HepG2 (cell line): ENCODE results near the gene MRPL37. TPM values are rescaled to one million over a fixed set of nuclear protein-coding genes. Genes with fewer than 3 reads are reported as not detected.

Experiments
- ATAC-seq: fragments of 200-7000 bp; cut with Tn5 transposase; 3 replicates; pipeline ENCODE4 v1.9.1; 2020; ENCODE audit warnings: mild to moderate bottlenecking, moderate library complexity
- BruUV-seq: library from RNA; stranded (reverse); fragments of 400-500 nt; replicated peaks from 2 replicates; lab custom pipeline; 2021; lab: Mats Ljungman, UMichigan
- CTCF ChIA-PET: fragments of 300-600 bp; formaldehyde crosslinking; extraction: SDS; loops from one replicate; lab custom pipeline; 2021; ENCODE audit warnings: low total read pairs, inconsistent platforms, low intra/inter-chr PET ratio; lab: Yijun Ruan, JAX
- POLR2A ChIA-PET: fragments of 350-600 bp; sonication (Branson Sonifier 250); formaldehyde crosslinking; loops from one replicate; lab custom pipeline; 2020; ENCODE audit warnings: antibody characterized with exemption, inconsistent platforms; lab: Yijun Ruan, JAX
- DNase-seq: peaks from one replicate; pipeline ENCODE4 v3.0.0-alpha.2; 2015; ENCODE audit warnings: low spot score
- FAIRE-seq: peaks from 3 replicates; lab custom pipeline; 2011; peaks lifted over from hg19 to GRCh38; lab: Jason Lieb, UNC
- H2AFZ ChIP-seq: one replicate; pipeline ENCODE4 v1.6.1; 2011; ENCODE audit warnings: low read length, inconsistent platforms
- H3K27ac ChIP-seq: fragments of 300-600 bp; 3 replicates; pipeline ENCODE4 v1.8.0; 2011; ENCODE audit warnings: mixed run types, mild to moderate bottlenecking, mixed read lengths, low read length, inconsistent platforms; ENCODE audit not compliant: insufficient read depth; ENCODE audit errors: extremely low read length
- H3K27me3 ChIP-seq, 2 experiments: fragments of 200-600 bp in 1 of 2; 2 replicates in 1 of 2; 3 replicates in 1 of 2; pipeline versions ENCODE4 v1.6.0 to v1.8.0; 2011; ENCODE audit warnings: low read length in 2 of 2, mild to moderate bottlenecking in 2 of 2, moderate library complexity in 2 of 2, inconsistent platforms in 1 of 2; ENCODE audit not compliant: insufficient read depth in 2 of 2, control insufficient read depth in 1 of 2
- H3K36me3 ChIP-seq, 2 experiments: fragments of 200-600 bp in 1 of 2; replicated peaks in 1 of 2; 2 replicates in 1 of 2; 3 replicates in 1 of 2; pipeline versions ENCODE4 v1.5.1 to v1.8.0; 2011; ENCODE audit warnings: low read length in 2 of 2, inconsistent platforms in 1 of 2; ENCODE audit not compliant: insufficient read depth in 2 of 2, control insufficient read depth in 1 of 2
- H3K4me1 ChIP-seq: 2 replicates; pipeline ENCODE4 v1.5.1; 2012; ENCODE audit warnings: low read length, inconsistent platforms; ENCODE audit not compliant: insufficient read depth
- H3K4me2 ChIP-seq: 2 replicates; pipeline ENCODE4 v1.6.0; 2011; ENCODE audit warnings: low read depth, low read length, inconsistent platforms
- H3K4me3 ChIP-seq, 3 experiments: fragments of 200-600 bp in 1 of 3; sonication (generic), shearing (Covaris generic) in 1 of 3; replicated peaks in 1 of 3; 2 replicates each; pipeline ENCODE4 v1.5.1; 2011 to 2016; ENCODE audit warnings: low read length in 3 of 3, inconsistent platforms in 2 of 3, low read depth in 2 of 3, mild to moderate bottlenecking in 2 of 3, control low read depth in 1 of 3, mixed read lengths in 1 of 3; ENCODE audit not compliant: insufficient read depth in 1 of 3
- H3K79me2 ChIP-seq: one replicate; pipeline ENCODE4 v1.6.1; 2011; ENCODE audit warnings: low read length, inconsistent platforms; ENCODE audit not compliant: insufficient read depth
- H3K9ac ChIP-seq: 2 replicates; pipeline ENCODE4 v1.6.0; 2011; ENCODE audit warnings: mild to moderate bottlenecking, low read depth, low read length, inconsistent platforms; ENCODE audit not compliant: insufficient read depth
- H3K9me3 ChIP-seq: 2 replicates; pipeline ENCODE4 v1.5.1; 2012; ENCODE audit warnings: mild to moderate bottlenecking, low read length
- H4K20me1 ChIP-seq: 2 replicates; pipeline ENCODE4 v1.6.0; 2011; ENCODE audit warnings: inconsistent platforms, mild to moderate bottlenecking, low read length, moderate library complexity; ENCODE audit not compliant: insufficient read depth
- ATAD3A ChIP-seq: sonication (generic); formaldehyde crosslinking; IDR thresholded peaks from 2 replicates; pipeline ENCODE4 v1.4.0; 2020; ENCODE audit warnings: missing genetic modification reagents
- EEA1 ChIP-seq: sonication (generic); formaldehyde crosslinking; IDR thresholded peaks from 2 replicates; pipeline ENCODE4 v1.5.1; 2020; ENCODE audit warnings: mild to moderate bottlenecking, missing genetic modification reagents, borderline replicate concordance
- GATAD1 ChIP-seq: IDR thresholded peaks from 2 replicates; pipeline ENCODE4 v1.6.1; 2016; ENCODE audit warnings: missing genetic modification reagents, missing compliant biosample characterization
- MIER3 ChIP-seq: IDR thresholded peaks from 2 replicates; pipeline ENCODE4 v1.6.1; 2016; ENCODE audit warnings: missing compliant biosample characterization, borderline replicate concordance
- NBN ChIP-seq: fragments of 450-650 bp; conservative IDR thresholded peaks from 2 replicates; pipeline ENCODE4 v1.6.1; 2017
- PLRG1 ChIP-seq: fragments of 450-650 bp; conservative IDR thresholded peaks from 2 replicates; pipeline ENCODE4 v1.6.1; 2016
- SAP130 ChIP-seq: IDR thresholded peaks from 2 replicates; pipeline ENCODE4 v1.6.1; 2016; ENCODE audit warnings: low read depth
- TOPORS ChIP-seq: sonication (generic); formaldehyde crosslinking; IDR thresholded peaks from 2 replicates; pipeline ENCODE4 v1.8.0; 2023; ENCODE audit warnings: mild to moderate bottlenecking, missing genetic modification reagents
- ZNF124 ChIP-seq: sonication (generic); formaldehyde crosslinking; IDR thresholded peaks from 2 replicates; pipeline ENCODE4 v1.4.0; 2020; ENCODE audit warnings: missing genetic modification reagents
- ZNF331 ChIP-seq: sonication (generic); formaldehyde crosslinking; IDR thresholded peaks from 2 replicates; pipeline ENCODE4 v1.4.0; 2020; ENCODE audit warnings: missing genetic modification reagents
- ZNF451 ChIP-seq: sonication (generic); formaldehyde crosslinking; IDR thresholded peaks from 2 replicates; pipeline ENCODE4 v1.5.0; 2020; ENCODE audit warnings: mild to moderate bottlenecking, missing genetic modification reagents
- ZNF484 ChIP-seq: sonication (generic); formaldehyde crosslinking; IDR thresholded peaks from 2 replicates; pipeline ENCODE4 v1.5.1; 2020; ENCODE audit warnings: mild to moderate bottlenecking, low read depth, missing genetic modification reagents, borderline replicate concordance
- ZSCAN20 ChIP-seq: sonication (generic); formaldehyde crosslinking; IDR thresholded peaks from 2 replicates; pipeline ENCODE4 v1.4.0; 2020; ENCODE audit warnings: missing genetic modification reagents, mild to moderate bottlenecking, borderline replicate concordance
- WGBS: methylation state at CpG from one replicate; pipeline ENCODE4 v1.1.6; 2017; ENCODE audit warnings: low lambda C conversion rate; 5-methylcytosine and 5-hydroxymethylcytosine counted together
- in situ Hi-C: cut with HindIII; loops from 2 replicates; pipeline ENCODE4 v1.10.0; 2017; ENCODE audit warnings: low pct_unique_long_range_greater_than_20kb; ENCODE audit not compliant: extremely low pct_ligation_motif_present
- intact Hi-C: fragments of 100-400 bp; cut with micrococcal nuclease; formaldehyde crosslinking; loops from one replicate; pipeline ENCODE4 v1.10.0; 2022; ENCODE audit not compliant: unreplicated experiment
- polyA plus RNA-seq, 8 experiments: library from polyadenylated mRNA; depleted of rRNA in 3 of 8; stranded (reverse) in 7 of 8; unstranded in 1 of 8; fragments of >200 nt; fragmentation: Illumina TruSeq in 4 of 8; extraction: Trizol in 4 of 8; gene quantifications; 2 replicates each; pipeline versions ENCODE4 v1.2.1 to v1.2.3, GENCODE V29; 2011 to 2016; ENCODE audit warnings: low read depth in 4 of 8, missing spikeins in 1 of 8, mixed read lengths in 1 of 8; ENCODE audit not compliant: insufficient read depth in 1 of 8
- total RNA-seq, 5 experiments: library from RNA; depleted of rRNA; stranded (reverse); fragments of >200 nt; fragmentation: Illumina TruSeq; extraction: Trizol; gene quantifications; 2 replicates each; pipeline ENCODE4 v1.2.3, GENCODE V29; 2016; ENCODE audit warnings: low read depth in 1 of 5
- TF ChIP-seq, protein P1 (sequence below): sonication (generic); formaldehyde crosslinking; IDR thresholded peaks from 2 replicates; pipeline ENCODE4 v1.9.0; 2022; ENCODE audit warnings: low read depth, missing genetic modification reagents
- TF ChIP-seq, protein P2 (sequence below), 2 experiments: fragments of 450-650 bp in 1 of 2; sonication (generic) in 1 of 2; formaldehyde crosslinking; IDR thresholded peaks; 2 replicates each; pipeline versions ENCODE4 v1.5.0 to v1.8.0; 2020 to 2022; ENCODE audit warnings: mild to moderate bottlenecking in 1 of 2, missing genetic modification reagents in 1 of 2
- TF ChIP-seq, protein P3 (sequence below): sonication (generic); formaldehyde crosslinking; IDR thresholded peaks from 2 replicates; pipeline ENCODE4 v1.8.0; 2022; ENCODE audit warnings: missing genetic modification reagents, mild to moderate bottlenecking, borderline replicate concordance
- TF ChIP-seq, protein P4 (sequence below): sonication (generic); formaldehyde crosslinking; IDR thresholded peaks from 2 replicates; pipeline ENCODE4 v1.4.0; 2020; ENCODE audit warnings: missing genetic modification reagents, borderline replicate concordance

The MRPL37 gene
- total and polyA plus RNA-seq, 2 of the 13 experiments (the other 11 are each of a cell fraction or from before 2014, with no cell fraction given) = 31.7 to 127 TPM

DNA sequence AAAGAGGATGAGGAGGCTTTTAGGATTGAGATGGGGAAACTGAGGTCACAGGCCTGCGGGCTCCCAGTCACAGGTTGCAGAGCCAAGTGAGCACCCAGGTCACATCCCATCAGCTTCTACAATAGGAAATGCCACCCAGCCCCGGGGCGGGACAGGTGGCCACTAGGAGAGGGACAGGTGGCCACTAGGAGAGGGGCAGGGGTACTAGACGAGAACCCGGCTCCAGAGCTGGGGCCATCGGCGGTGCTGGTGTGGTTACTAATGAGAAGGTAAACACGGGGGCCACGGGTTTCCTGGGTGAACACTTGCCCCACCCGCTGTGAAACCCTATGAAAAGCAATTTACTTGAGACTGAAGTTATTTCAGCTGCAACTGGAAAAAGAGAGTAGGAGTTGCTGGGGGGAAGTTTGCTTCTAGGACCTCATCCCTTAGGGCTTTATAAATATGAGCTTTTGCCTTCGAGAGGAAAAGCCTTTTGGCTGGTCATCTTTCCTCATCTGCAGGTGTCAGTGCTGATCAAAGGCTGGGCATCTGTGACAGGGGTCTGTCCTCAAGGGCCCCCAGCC is 52.5 kb downstream of the MRPL37 start:
- BruUV-seq = no TSS peak
- H3K4me2 ChIP-seq = no peak overlapping the region
- intact Hi-C loops = no loop called here
- no peak for TF ChIP-seq TOPORS
- no peak for TF ChIP-seq ATAD3A
- TF ChIP-seq, protein P1, sequence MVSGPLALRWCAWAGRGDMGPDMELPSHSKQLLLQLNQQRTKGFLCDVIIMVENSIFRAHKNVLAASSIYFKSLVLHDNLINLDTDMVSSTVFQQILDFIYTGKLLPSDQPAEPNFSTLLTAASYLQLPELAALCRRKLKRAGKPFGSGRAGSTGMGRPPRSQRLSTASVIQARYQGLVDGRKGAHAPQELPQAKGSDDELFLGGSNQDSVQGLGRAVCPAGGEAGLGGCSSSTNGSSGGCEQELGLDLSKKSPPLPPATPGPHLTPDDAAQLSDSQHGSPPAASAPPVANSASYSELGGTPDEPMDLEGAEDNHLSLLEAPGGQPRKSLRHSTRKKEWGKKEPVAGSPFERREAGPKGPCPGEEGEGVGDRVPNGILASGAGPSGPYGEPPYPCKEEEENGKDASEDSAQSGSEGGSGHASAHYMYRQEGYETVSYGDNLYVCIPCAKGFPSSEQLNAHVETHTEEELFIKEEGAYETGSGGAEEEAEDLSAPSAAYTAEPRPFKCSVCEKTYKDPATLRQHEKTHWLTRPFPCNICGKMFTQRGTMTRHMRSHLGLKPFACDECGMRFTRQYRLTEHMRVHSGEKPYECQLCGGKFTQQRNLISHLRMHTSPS (CRISPR knock-in tag) = no peak
- TF ChIP-seq, protein P2, sequence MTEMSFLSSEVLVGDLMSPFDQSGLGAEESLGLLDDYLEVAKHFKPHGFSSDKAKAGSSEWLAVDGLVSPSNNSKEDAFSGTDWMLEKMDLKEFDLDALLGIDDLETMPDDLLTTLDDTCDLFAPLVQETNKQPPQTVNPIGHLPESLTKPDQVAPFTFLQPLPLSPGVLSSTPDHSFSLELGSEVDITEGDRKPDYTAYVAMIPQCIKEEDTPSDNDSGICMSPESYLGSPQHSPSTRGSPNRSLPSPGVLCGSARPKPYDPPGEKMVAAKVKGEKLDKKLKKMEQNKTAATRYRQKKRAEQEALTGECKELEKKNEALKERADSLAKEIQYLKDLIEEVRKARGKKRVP (CRISPR knock-in tag; IDR thresholded peaks at IDR 0.05) = no peak
- TF ChIP-seq ZNF484 (CRISPR knock-in tag) = no peak
- no peak for TF ChIP-seq MIER3 (CRISPR knock-in tag)
- TF ChIP-seq EEA1 (CRISPR knock-in tag) = no peak
- no peak for TF ChIP-seq ZNF451 (CRISPR knock-in tag)
- no peak for TF ChIP-seq PLRG1
- TF ChIP-seq ZNF124 (CRISPR knock-in tag) = no peak
- TF ChIP-seq NBN = no peak
- TF ChIP-seq SAP130 (CRISPR knock-in tag) = no peak
- TF ChIP-seq, protein P3, sequence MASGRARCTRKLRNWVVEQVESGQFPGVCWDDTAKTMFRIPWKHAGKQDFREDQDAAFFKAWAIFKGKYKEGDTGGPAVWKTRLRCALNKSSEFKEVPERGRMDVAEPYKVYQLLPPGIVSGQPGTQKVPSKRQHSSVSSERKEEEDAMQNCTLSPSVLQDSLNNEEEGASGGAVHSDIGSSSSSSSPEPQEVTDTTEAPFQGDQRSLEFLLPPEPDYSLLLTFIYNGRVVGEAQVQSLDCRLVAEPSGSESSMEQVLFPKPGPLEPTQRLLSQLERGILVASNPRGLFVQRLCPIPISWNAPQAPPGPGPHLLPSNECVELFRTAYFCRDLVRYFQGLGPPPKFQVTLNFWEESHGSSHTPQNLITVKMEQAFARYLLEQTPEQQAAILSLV (CRISPR knock-in tag) = no peak
- TF ChIP-seq ZSCAN20 (CRISPR knock-in tag) = no peak
- TF ChIP-seq, protein P4, sequence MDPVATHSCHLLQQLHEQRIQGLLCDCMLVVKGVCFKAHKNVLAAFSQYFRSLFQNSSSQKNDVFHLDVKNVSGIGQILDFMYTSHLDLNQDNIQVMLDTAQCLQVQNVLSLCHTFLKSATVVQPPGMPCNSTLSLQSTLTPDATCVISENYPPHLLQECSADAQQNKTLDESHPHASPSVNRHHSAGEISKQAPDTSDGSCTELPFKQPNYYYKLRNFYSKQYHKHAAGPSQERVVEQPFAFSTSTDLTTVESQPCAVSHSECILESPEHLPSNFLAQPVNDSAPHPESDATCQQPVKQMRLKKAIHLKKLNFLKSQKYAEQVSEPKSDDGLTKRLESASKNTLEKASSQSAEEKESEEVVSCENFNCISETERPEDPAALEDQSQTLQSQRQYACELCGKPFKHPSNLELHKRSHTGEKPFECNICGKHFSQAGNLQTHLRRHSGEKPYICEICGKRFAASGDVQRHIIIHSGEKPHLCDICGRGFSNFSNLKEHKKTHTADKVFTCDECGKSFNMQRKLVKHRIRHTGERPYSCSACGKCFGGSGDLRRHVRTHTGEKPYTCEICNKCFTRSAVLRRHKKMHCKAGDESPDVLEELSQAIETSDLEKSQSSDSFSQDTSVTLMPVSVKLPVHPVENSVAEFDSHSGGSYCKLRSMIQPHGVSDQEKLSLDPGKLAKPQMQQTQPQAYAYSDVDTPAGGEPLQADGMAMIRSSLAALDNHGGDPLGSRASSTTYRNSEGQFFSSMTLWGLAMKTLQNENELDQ (CRISPR knock-in tag) = no peak
- TF ChIP-seq GATAD1 (CRISPR knock-in tag) = no peak
- no peak for TF ChIP-seq ZNF331 (CRISPR knock-in tag)

More for the DNA sequence above, 52.5 kb downstream of the MRPL37 start:
- Histone ChIP-seq H3K79me2 (no peaks in the 10 kb centered on the region), H3K4me1 (peaks cover 11% of the 10 kb centered on the region), H4K20me1 (no peaks in the 10 kb centered on the region), H3K27ac (no peak overlapping the region), H3K4me3 (no peak overlapping the region), H3K27me3 (no peaks in the 10 kb centered on the region), H2AFZ (no peak overlapping the region), H3K36me3 (peaks cover 11% of the 10 kb centered on the region in 2 experiments; a peak in 4 of 5 replicates), H3K9me3 (no peaks in the 10 kb centered on the region), H3K9ac (no peak overlapping the region)
- WGBS = 89% methylated on average over 11 of the region's 11 CpGs
- FAIRE-seq (no peak), ATAC-seq (no peak), DNase-seq (no peak)
- ChIA-PET POLR2A (no interaction called here), CTCF (no interaction called here)
- in situ Hi-C loops = no loop called here
